ENCODE results near the gene ABHD3. TPM values are rescaled to one million over a fixed set of nuclear protein-coding genes. Genes with fewer than 3 reads are reported as not detected.

Gene ABHD3, protein sequence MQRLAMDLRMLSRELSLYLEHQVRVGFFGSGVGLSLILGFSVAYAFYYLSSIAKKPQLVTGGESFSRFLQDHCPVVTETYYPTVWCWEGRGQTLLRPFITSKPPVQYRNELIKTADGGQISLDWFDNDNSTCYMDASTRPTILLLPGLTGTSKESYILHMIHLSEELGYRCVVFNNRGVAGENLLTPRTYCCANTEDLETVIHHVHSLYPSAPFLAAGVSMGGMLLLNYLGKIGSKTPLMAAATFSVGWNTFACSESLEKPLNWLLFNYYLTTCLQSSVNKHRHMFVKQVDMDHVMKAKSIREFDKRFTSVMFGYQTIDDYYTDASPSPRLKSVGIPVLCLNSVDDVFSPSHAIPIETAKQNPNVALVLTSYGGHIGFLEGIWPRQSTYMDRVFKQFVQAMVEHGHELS
- polyA plus RNA-seq (2013, experiment 1 of 2) = 4.6 TPM
- polyA plus RNA-seq (2013, experiment 2 of 2) = 4.7 TPM

DNA sequence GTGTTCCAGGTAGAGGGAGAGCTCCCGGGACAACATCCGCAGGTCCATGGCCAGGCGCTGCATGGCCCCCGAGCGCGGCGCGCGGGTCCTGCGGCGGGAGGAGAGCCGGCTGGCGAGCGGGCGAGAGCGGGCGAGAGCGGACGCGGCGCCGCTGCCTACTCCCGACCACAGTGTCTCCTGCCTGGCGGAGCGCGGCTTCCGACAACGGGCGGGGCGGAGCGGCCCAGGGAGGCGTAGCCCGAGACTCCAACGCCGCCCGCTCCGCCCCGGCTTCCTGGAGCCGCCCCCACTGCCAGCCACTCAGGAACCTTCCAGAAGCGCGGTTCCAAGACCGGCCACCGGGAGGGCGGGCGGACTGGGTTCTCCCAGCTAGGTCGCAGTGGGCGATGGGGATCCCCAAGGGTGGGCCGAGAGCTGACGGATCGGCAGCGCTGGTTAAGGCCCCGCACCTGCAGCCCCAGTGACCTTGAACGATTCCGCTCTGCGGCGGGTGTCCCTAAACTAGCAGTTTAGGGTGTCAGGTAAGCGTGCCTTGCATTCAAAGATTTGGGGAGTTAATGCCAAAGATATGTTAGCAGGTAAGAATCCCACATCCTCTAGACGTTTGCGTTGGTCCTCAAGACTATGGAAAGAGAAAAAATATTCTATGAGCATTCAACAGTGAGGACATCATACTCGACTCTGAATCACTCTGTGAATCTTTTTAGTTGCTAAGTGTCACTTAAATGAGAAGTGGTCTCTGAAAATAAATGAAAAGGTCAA is at the start of gene ABHD3:
ABHD3 (minus strand) TSS at position 172 of the 762 bp plus-strand sequence; CDS start at position 63, 109 bp downstream.
- Histone ChIP-seq H2BK120ac (ENCODE audit: low read depth, low read length) (peak within 1 kb of the TSS; percentile 10), H3K27me3 (ENCODE audit: insufficient read depth, low read length, poor library complexity) (no peaks in the 10 kb centered on the region), H3K9ac (ENCODE audit: low read length) (peak within 1 kb of the TSS; percentile 95), H3K4me1 (ENCODE audit: control insufficient read depth, low read depth, low read length) (no peaks in the 10 kb centered on the region), H3K79me1 (ENCODE audit: low read length) (no peaks in the 10 kb centered on the region), H4K8ac (ENCODE audit: low read depth, low read length) (no peak within 1 kb of the TSS), H3K18ac (ENCODE audit: low read length) (peak within 1 kb of the TSS; percentile 56), H3K56ac (ENCODE audit: low read length) (peak within 1 kb of the TSS; percentile 90), H3K4me3 (ENCODE audit: low read length) (peak within 1 kb of the TSS; percentile 77), H3K4ac (ENCODE audit: low read depth, low read length) (peak within 1 kb of the TSS; percentile 22), H3K23ac (ENCODE audit: low read length) (no peak within 1 kb of the TSS), H2AK5ac (ENCODE audit: low read length) (no peak within 1 kb of the TSS), H4K5ac (ENCODE audit: low read length) (no peak within 1 kb of the TSS), H2BK15ac (replicated peaks; ENCODE audit: low read depth) (no peak within 1 kb of the TSS), H3K4me2 (ENCODE audit: low read length) (peak within 1 kb of the TSS; percentile 96), H2BK5ac (ENCODE audit: low read length) (no peak within 1 kb of the TSS), H3K27ac (ENCODE audit: low read depth, low read length) (peak within 1 kb of the TSS; percentile 92), H3K36me3 (ENCODE audit: control insufficient read depth, insufficient read depth, low read length) (no peaks in the 10 kb centered on the region), H3K79me2 (ENCODE audit: control insufficient read depth, insufficient read depth, low read length) (no peaks in the 10 kb centered on the region)
- DNase-seq = peak; percentile 94
- WGBS (ENCODE audit: extremely low coverage, insufficient coverage, low lambda C conversion rate) = no CpG with 5 or more reads among the region's 60 CpGs

GRCh38 chr18:21747764-21748693 is 43.5 kb upstream of the ABHD3 start:
- no peak overlapping the region for H3K4ac ChIP-seq (ENCODE audit: low read depth, low read length)
- no peak overlapping the region for H3K23ac ChIP-seq (ENCODE audit: low read length)
- H3K27ac ChIP-seq (ENCODE audit: low read depth, low read length) = no peak overlapping the region
- DNase-seq = no peak
- no peak overlapping the region for H3K4me2 ChIP-seq (ENCODE audit: low read length)
- no peaks in the 10 kb centered on the region for H3K36me3 ChIP-seq (ENCODE audit: control insufficient read depth, insufficient read depth, low read length)
- H3K56ac ChIP-seq (ENCODE audit: low read length) = no peak overlapping the region
- H3K4me1 ChIP-seq (ENCODE audit: control insufficient read depth, low read depth, low read length) = no peaks in the 10 kb centered on the region
- no peak overlapping the region for H2BK5ac ChIP-seq (ENCODE audit: low read length)
- WGBS (ENCODE audit: extremely low coverage, insufficient coverage, low lambda C conversion rate) = no CpG with 5 or more reads among the region's 2 CpGs
- H3K9ac ChIP-seq (ENCODE audit: low read length) = no peak overlapping the region
- peaks cover 6% of the 10 kb centered on the region for H3K79me1 ChIP-seq (ENCODE audit: low read length)
- no peak overlapping the region for H3K4me3 ChIP-seq (ENCODE audit: low read length)
- no peak overlapping the region for H4K5ac ChIP-seq (ENCODE audit: low read length)
- H3K79me2 ChIP-seq (ENCODE audit: control insufficient read depth, insufficient read depth, low read length) = peaks cover 46% of the 10 kb centered on the region
- H3K27me3 ChIP-seq (ENCODE audit: insufficient read depth, low read length, poor library complexity) = no peaks in the 10 kb centered on the region
- H2BK120ac ChIP-seq (ENCODE audit: low read depth, low read length) = no peak overlapping the region
- no peak overlapping the region for H2AK5ac ChIP-seq (ENCODE audit: low read length)
- no peak overlapping the region for H2BK15ac ChIP-seq (replicated peaks; ENCODE audit: low read depth)
- H4K8ac ChIP-seq (ENCODE audit: low read depth, low read length) = no peak overlapping the region
- H3K18ac ChIP-seq (ENCODE audit: low read length) = no peak overlapping the region

DNA sequence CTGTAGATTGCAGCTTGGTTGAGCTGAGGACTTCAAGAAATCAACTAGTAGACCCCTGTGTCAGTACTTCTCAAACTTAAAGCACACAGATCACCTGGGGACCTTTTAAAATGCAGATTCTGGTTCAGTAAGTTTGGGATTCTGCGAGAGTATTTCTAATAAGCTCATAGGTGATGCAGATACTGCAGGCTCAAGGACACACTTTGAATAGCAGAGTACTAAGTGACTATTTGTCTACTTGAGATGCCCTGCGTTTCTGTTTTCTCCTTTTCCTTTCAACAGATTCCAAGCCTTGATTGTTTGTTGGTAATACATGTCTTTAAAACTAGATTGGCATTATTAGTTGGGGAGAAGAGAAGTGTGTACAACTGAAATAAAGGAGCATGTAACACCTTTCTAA is 42.7 kb upstream of the ABHD3 start:
- Histone ChIP-seq H4K8ac (ENCODE audit: low read depth, low read length) (no peak overlapping the region), H2BK5ac (ENCODE audit: low read length) (no peak overlapping the region), H2BK120ac (ENCODE audit: low read depth, low read length) (no peak overlapping the region), H3K4ac (ENCODE audit: low read depth, low read length) (no peak overlapping the region), H3K27ac (ENCODE audit: low read depth, low read length) (no peak overlapping the region), H3K18ac (ENCODE audit: low read length) (no peak overlapping the region), H3K9ac (ENCODE audit: low read length) (no peak overlapping the region), H3K79me1 (ENCODE audit: low read length) (peaks cover 6% of the 10 kb centered on the region), H3K27me3 (ENCODE audit: insufficient read depth, low read length, poor library complexity) (no peaks in the 10 kb centered on the region), H3K36me3 (ENCODE audit: control insufficient read depth, insufficient read depth, low read length) (no peaks in the 10 kb centered on the region), H3K4me2 (ENCODE audit: low read length) (no peak overlapping the region), H3K4me3 (ENCODE audit: low read length) (no peak overlapping the region), H2AK5ac (ENCODE audit: low read length) (no peak overlapping the region), H3K56ac (ENCODE audit: low read length) (no peak overlapping the region), H3K79me2 (ENCODE audit: control insufficient read depth, insufficient read depth, low read length) (peaks cover 50% of the 10 kb centered on the region), H3K23ac (ENCODE audit: low read length) (no peak overlapping the region), H3K4me1 (ENCODE audit: control insufficient read depth, low read depth, low read length) (no peaks in the 10 kb centered on the region), H2BK15ac (replicated peaks; ENCODE audit: low read depth) (no peak overlapping the region), H4K5ac (ENCODE audit: low read length) (no peak overlapping the region)
- no CpG with 5 or more reads among the region's 2 CpGs for WGBS (ENCODE audit: extremely low coverage, insufficient coverage, low lambda C conversion rate)
- DNase-seq = no peak

DNA sequence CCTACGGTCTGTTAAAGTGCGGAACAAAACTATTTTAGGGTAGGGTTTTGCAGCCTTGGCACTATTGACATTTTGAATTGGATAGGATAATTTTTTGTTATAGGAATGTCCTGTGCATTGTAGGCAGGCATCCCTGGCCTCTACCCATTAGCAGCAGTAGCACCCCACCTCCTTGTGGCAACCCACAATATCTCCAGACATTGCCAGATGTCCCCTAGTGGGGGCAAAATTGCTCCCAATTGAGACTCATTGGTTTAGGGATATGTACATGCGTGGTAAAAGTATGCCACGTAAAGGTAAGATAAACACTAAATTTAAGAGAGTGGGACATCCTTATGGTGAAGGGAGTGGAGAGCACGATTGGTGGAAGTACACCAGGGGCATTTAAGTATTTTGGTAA is 40.7 kb upstream of the ABHD3 start:
- WGBS (ENCODE audit: extremely low coverage, insufficient coverage, low lambda C conversion rate) = no CpG with 5 or more reads among the region's 5 CpGs

DNA sequence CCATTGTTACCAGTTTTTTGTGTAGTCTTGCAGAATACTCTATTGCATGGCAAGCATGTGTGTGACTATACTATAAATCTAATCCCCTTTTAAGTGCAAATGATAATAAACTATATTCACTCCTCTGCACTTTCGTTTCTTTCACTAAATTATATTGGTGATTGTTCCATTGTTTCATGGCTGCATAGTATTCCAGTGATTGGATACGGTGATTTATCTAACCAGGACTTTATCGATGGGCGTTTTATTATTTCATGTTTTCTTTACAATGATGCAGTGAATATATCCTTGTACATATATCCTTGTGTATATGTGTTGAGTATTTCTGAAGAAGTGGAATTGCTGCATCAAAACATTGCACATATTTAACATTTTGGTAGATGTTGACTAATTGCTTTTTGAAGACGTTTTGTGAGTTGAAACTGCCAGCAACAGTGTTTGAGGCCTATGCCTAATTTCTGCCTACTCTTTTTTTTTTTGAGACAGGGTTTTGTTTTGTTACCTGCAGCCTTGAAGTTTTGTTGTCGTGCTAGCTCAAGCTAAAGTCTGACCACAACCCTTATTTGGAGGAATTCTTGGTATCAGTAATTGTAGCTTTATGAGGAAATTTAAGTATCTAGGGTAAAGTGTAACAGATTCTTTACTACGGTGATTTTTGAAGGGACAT is 38.7 kb upstream of the ABHD3 start:
- no peak for DNase-seq
- Histone ChIP-seq H4K5ac (ENCODE audit: low read length) (no peak overlapping the region), H3K4me1 (ENCODE audit: control insufficient read depth, low read depth, low read length) (no peaks in the 10 kb centered on the region), H3K27me3 (ENCODE audit: insufficient read depth, low read length, poor library complexity) (no peaks in the 10 kb centered on the region), H3K4ac (ENCODE audit: low read depth, low read length) (no peak overlapping the region), H3K4me2 (ENCODE audit: low read length) (no peak overlapping the region), H3K18ac (ENCODE audit: low read length) (no peak overlapping the region), H2BK15ac (replicated peaks; ENCODE audit: low read depth) (no peak overlapping the region), H4K8ac (ENCODE audit: low read depth, low read length) (no peak overlapping the region), H2AK5ac (ENCODE audit: low read length) (no peak overlapping the region), H2BK5ac (ENCODE audit: low read length) (no peak overlapping the region), H3K4me3 (ENCODE audit: low read length) (no peak overlapping the region), H3K79me1 (ENCODE audit: low read length) (peaks cover 5% of the 10 kb centered on the region), H3K23ac (ENCODE audit: low read length) (no peak overlapping the region), H3K36me3 (ENCODE audit: control insufficient read depth, insufficient read depth, low read length) (no peaks in the 10 kb centered on the region), H3K9ac (ENCODE audit: low read length) (no peak overlapping the region), H3K79me2 (ENCODE audit: control insufficient read depth, insufficient read depth, low read length) (peaks cover 47% of the 10 kb centered on the region), H2BK120ac (ENCODE audit: low read depth, low read length) (no peak overlapping the region), H3K56ac (ENCODE audit: low read length) (no peak overlapping the region), H3K27ac (ENCODE audit: low read depth, low read length) (no peak overlapping the region)
- no CpG with 5 or more reads among the region's 7 CpGs for WGBS (ENCODE audit: extremely low coverage, insufficient coverage, low lambda C conversion rate)

More for the DNA sequence above, 40.7 kb upstream of the ABHD3 start:
- Histone ChIP-seq H3K27ac (ENCODE audit: low read depth, low read length) (no peak overlapping the region), H3K4me2 (ENCODE audit: low read length) (no peak overlapping the region), H2AK5ac (ENCODE audit: low read length) (no peak overlapping the region), H3K18ac (ENCODE audit: low read length) (no peak overlapping the region), H3K9ac (ENCODE audit: low read length) (no peak overlapping the region), H4K8ac (ENCODE audit: low read depth, low read length) (peak overlapping the region; percentile 81), H3K23ac (ENCODE audit: low read length) (no peak overlapping the region), H3K56ac (ENCODE audit: low read length) (no peak overlapping the region), H3K36me3 (ENCODE audit: control insufficient read depth, insufficient read depth, low read length) (no peaks in the 10 kb centered on the region), H3K27me3 (ENCODE audit: insufficient read depth, low read length, poor library complexity) (no peaks in the 10 kb centered on the region), H2BK120ac (ENCODE audit: low read depth, low read length) (no peak overlapping the region), H3K4me1 (ENCODE audit: control insufficient read depth, low read depth, low read length) (no peaks in the 10 kb centered on the region), H2BK15ac (replicated peaks; ENCODE audit: low read depth) (no peak overlapping the region), H3K4ac (ENCODE audit: low read depth, low read length) (no peak overlapping the region), H3K79me2 (ENCODE audit: control insufficient read depth, insufficient read depth, low read length) (peaks cover 54% of the 10 kb centered on the region), H4K5ac (ENCODE audit: low read length) (no peak overlapping the region), H2BK5ac (ENCODE audit: low read length) (no peak overlapping the region), H3K4me3 (ENCODE audit: low read length) (no peak overlapping the region), H3K79me1 (ENCODE audit: low read length) (peaks cover 5% of the 10 kb centered on the region)
- peak; percentile 14 for DNase-seq

All from mesendoderm (in vitro differentiated cells).